NCI-H446 treated with DMSO at 0.1 percent for 48 hours (cell line): ENCODE results near the gene ADAMTS9.

Experiments
- DNase-seq: peaks from one replicate; lab custom pipeline; 2025; lab: John Stamatoyannopoulos, UW

Gene ADAMTS9

DNA sequence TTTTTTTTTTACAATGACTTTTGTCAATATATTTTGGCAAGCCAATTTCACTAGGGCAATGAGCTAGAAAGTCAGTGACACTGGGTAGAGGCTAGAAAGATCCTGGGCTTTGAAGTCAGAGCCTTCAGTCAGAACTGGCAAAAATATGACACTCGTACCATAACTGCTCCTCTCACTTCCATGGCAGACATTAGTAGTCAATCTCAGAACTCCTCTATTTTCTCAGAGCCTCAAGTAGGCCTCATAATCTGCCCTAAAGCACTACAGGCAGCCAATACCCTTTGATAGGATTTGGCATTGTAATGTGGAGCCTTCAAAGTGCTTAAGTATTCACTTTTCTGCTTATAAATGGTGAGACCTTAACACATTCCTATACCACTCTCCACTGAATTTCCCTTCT, 67.8 kb downstream of the ADAMTS9 start:
- DNase-seq = no peak

DNA sequence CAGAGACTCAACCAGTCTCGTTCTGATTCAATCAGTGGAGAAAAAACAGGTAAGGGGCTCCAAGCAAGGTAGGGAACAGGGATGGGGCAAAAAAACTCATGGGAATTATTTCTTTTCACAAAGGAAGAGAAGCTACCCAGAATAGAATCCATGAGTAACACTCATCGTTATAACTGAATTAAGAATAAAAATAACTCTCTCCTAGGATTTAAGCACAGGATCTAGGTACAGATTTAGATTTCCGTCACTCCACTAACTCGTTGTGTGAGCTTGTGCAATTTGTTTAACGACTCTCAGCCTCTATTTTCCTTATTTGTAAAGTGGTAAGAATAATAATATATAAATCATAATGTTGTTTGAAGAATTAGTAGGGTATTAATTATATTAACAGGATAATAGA, 68.6 kb downstream of the ADAMTS9 start:
- no peak for DNase-seq

DNA sequence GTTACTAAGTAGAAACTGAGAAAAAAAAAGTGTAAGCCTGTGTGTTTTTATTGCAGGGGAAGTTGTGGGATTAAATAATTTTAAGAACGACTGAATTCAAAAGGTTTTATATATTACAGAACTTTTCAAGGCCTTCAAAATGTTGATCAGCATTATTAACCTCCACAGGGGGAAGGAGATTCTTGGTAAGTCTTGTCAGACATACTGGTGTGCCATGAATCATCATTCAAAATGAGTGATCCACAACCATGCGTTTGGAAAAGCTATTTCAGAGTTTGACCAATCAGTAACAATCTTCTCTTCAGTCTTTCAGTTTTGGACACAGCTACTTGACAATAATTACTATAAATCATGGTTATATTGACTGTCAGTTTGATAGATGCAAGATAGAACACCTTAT, 70.2 kb downstream of the ADAMTS9 start:
- no peak for DNase-seq

DNA sequence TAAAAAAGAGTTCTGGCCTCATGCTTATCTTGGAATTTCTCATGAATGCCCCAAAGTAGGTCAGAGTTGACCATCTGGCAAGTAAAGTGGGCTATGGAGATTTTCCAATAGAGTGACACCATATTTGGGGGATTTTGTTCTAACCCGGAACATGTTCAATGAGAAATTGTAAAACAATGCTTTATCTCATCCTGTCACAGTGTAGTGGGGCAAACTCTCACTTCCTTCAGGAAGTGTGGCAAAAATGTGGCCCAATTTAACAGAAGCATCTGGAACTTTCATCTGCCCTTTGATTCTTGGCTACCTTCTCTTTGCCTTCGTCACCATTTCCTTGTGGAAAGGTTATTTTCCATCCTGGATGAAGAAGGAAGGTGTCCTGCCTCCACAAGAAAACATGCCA, 70.8 kb downstream of the ADAMTS9 start:
- no peak for DNase-seq

DNA sequence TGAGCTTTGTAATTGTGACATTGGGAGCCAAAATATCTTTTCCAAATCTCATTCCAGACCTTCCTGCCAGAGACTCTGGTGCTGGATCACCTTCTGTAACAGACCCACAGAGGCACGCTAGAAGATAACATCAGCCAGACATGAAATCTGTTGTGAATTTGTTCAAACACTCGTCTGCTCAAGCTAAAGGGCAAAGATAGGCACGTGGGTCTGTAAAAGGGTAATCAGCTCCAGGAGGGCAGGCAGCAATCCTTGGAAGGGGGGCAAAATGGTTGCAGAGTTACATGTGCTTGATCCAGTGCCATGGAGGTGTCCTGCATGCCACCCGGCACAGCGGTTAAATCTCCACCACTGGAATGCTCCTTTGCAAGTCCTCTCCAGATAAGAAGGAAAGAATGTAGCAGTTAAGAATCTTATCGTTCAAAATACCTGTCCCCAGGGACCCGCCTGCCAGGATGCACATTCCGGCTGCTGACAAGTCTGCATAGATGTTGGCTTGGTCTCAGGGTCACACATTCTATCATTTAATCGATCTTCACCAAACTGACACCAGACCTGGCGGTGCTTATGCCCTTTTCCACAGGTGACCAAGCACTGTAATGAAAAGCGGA, 74.8 kb downstream of the ADAMTS9 start:
- DNase-seq = no peak

DNA sequence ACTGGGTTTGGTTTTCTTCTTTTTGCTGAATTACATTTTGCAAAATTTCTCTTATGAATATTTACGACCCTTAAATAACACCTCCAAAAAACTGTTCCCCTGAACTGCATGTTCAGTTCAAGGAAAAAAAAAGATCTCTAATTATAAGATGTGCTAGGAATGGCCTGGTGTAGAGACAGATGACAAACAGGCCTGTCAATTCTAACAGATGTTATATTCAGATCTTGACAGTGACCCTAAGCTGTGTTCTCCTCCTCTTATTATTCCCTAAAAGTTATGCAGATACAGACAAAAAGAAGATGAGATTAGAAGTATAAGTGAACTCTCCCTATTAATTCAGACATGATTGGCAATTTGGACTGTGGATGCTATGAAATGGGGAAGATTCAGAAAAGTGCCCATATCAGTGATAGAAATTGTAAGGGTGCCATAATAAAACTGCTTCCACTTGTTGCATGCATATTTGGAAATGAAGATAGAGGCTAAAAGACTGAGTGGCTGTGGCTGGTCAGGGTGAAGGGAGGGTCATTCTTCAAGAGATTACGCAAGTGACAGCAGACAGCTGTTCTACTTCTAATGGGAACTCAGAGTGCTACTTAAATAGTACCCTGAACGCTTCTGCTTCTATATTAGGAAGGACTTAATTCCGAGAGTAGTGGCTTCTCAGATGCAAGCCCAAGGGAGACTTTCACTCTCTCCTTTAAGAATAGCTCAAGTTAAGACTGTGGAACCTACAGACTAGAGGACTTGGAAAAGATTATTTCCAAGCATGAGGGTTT, 75.5 kb downstream of the ADAMTS9 start:
- no peak for DNase-seq

DNA sequence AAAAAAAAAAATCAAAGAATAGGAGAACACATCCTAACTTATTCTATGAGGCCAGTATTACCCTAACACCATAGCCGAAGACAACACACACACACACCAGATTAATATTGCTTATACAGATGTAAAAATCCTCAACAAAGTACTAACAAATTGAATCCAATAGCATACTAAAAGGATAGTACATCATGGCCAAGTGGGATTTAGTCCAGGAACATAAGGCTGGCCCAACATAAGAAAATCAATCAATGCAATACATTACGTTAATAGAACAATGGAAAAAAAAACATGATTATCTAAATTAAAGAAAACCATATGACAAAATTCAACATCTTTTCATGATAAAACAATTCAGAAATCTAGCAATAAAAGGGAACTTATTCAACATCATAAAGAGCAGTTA, 79.1 kb downstream of the ADAMTS9 start:
- DNase-seq = no peak

DNA sequence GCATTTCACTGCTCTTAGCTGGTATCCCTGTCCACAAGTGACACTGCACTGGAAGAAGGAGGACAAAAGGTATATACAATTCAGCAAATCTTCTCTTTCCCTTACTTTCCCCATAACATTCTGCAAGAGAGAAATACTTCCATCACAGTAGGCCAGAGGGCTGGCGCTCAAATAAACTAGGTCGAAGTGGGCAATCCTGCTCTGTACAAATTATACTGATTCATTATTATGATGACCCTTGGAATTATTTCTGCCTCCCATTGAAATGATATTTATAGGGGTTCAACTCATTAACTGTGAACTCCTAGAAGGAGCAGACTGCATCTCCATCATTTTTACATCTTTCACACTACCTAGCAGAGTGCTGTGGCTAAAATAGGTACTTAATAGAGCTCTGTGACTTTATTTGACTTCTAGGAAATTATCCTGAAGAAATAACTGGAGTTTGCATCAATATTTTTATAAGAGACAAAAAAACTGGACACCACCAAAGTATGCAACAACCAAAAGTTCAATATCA, 80.7 kb downstream of the ADAMTS9 start:
- DNase-seq = no peak

DNA sequence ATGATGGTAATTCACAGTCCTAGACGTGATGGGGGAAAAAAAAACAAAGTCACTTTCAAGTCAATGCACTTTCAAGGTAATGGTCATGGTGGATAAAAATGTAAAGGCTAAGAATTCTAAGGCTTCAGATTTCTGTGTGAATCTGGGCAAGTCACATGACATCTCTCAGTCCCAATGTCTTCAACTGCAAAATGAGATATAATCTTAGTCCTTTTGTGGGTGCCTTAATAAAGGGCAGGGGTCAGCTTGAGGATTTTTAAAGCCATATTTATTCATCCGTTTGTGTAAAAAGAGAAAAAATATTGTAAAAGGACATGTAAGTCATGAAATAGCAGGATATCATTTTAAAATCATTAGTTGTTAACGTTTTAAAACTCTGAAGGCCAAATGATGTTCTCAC, 83.5 kb downstream of the ADAMTS9 start:
- DNase-seq = no peak

DNA sequence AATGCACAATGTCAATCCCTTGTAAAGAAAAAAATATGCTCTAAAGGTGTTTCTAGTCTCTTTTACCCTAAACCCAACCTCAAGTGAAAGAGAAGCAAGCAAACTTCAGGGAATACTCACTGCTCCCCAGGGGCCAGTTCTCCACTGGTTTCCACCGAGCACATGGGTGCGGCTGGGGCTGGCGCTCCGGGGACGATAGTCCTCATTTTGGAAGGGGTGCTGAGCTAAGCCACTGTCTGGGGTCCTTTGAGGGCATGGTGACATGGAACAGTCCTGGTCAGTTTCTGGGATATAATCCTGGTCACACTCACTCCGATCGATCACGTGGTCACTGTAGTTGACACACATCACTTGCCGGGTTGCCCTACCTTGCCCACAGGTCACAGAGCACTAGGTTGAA, 86.0 kb downstream of the ADAMTS9 start:
- DNase-seq = no peak

DNA sequence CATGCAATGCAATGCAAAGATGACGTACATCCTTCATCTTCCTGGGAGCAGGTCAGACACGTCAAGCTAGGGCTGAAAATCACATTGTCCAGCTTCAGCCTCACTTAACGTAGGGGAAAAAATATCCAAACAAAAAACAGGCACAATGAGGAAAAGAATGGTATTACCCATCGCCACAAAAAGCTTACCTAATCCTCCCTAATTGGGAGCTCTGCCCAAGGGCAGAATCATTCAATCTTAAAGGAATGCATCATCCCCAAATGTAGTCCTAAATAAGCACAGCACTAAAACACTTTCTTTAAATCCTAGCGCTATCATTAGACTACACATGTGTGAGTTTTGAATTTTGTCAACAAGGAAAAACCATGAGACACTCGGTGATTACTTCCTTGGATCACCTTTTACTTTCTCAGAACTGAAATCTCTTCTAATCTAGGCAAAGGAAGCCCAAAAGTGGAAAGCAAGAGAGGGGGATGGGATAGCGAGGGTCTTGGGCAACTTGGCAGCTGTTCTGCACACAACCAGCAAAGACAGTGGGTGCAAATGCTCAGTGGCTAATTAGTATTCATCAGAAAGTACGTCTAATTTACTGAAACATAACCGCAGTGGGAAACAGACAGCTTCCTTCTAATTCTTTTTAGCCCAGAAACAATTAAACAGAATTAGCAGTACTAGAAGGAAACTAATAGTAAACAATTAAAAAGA, 87.4 kb downstream of the ADAMTS9 start:
- no peak for DNase-seq

DNA sequence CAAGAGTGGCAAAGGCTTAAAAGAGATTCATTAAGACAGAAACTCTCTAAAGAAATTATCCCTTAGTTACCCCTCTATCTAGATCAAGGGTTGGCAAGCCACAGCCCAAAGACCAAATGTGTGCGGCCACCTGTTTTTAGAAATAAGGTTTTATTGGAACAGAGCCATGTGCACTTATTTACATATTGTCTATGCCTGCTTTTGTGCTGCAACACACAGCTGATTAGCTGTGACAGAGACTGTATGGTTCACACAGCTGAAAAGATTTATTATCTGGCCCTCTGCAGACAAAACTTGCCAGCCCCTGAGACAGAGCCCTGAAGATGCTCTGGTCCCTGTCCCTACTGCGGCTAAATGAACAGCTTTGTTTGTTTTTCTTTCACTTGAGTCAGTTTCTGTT, 88.1 kb downstream of the ADAMTS9 start:
- no peak for DNase-seq

DNA sequence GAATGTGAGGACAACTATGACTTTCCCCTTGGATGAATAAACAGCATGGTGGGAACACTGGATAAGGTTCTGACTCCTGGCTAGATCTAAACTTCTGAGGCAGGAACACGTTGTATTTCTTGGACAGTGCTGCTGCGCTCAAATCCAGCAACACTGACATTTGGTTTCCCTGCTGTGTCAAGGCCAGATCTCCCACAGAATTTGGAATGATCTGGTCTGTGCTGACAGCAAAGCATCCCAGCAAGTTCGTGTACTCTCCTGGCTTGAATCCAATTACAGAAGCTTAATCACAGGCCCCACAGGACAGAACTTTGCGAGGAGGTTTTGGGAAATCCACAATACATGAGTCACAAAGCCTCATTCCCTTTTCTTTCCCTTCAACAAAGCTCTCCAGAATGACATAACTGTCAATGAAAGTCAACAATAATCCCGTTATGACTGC, 92.5 kb downstream of the ADAMTS9 start:
- DNase-seq = no peak

DNA sequence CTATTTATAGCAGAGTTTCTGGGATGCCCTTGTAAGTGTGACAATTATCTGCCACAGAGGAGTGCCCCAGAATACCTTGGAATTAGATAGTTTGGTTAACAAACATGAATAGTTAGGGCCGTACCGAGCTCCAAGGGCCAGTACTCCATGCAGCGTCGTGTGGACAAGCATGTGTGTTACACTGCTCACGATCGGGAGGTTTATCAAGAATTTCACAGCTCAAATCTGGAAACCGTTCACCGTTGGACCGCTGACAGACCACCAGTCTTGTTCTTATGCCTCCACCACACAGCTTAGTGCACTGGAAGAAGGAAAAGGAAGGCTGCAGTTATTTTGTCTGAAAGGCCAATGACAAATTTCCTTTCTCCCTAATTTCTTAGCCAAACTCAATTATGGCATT, 93.7 kb downstream of the ADAMTS9 start:
- DNase-seq = no peak

DNA sequence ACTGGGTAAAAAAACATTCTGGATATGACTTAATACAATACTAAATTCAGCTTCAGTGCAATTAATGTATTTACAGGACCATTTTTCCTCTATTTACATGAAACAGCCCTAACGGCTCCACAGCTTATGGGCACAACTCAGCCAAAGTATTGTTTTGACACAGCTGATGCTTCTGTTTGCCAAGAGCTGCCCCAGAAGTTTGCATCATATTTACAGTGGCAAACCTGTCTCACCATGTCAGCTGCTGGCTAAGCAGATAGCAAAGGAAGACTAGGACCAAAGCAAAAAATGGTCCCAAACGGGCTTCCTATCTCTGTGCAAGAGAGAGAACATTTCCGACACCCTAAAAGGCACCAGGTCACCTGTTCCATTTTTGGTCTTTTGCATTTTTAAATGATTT, 94.5 kb downstream of the ADAMTS9 start:
- DNase-seq = no peak

DNA sequence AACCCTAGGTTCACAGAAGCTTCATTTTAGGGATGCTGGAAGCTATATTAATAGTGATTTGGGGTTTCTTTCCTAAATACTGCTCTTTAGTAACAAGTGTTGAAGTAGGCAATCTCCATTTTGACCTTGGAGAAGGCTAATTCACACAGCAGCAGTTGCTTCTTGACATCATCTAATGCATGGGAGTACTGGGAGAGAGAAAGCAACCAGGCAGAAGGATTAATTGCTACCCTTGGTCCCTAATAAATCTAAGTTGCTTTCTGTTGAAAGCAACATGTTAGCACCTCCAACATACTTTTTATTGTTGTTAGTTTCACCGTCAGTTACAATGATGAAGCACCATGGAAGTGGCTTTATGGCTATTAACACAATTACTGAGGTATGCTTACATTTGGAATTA, 96.2 kb downstream of the ADAMTS9 start:
- DNase-seq = no peak

DNA sequence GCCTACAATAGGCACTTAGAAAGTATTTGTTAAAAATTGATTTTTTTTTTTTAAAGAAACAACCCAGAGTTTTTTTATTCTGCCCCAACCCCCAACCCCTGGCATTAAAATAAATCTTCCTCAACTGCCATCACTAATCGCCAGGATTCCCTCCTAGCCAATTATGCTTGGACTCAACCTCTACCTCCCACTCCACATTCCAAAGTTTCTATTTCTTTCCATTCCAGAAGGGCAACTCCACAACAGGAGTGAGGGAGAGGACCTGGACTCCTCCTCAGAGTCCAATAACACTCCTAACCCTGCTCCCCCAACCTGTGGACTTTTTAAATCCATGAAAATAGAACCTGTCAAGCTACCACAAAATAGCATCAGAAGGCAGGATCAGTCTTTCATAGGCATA, 99.4 kb downstream of the ADAMTS9 start:
- DNase-seq = no peak

DNA sequence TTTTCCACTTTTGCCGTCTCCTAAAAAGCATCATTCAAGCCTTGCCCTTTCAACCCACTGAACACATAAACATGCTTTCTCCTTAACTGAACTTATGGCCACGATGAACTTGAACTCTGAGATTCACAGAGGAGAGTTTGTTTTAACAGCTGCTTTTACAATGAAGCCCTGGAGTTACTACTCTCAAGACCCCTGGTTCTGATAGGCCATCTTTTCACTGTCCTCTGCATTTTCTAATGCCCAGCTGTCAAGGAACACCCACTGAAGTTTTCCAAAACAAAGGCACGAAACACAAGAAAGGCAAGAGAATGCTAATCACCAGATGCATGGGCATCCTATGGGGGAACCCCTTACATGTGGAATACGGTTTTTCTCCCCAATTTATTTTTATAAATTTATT, 100.8 kb downstream of the ADAMTS9 start:
- DNase-seq = no peak

DNA sequence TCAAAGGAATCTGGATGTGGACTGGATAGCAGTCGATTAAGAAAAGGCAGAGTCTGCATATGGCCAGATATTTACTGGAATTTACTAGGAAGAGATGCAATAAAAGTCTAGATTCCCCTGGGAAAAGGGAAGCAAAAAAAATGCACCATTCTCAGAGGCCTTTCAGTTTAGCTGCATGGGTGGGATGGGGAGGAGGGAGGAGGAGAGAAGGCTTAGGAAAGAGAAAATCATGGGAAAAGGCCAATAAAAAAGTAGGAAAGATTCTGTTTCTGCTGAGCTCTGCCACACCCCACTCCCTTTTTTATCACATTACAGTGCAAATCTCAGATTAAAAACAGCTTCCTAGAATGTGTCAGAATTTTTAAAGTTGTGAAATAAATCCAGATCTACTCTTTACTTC, 103.6 kb downstream of the ADAMTS9 start:
- DNase-seq = no peak

DNA sequence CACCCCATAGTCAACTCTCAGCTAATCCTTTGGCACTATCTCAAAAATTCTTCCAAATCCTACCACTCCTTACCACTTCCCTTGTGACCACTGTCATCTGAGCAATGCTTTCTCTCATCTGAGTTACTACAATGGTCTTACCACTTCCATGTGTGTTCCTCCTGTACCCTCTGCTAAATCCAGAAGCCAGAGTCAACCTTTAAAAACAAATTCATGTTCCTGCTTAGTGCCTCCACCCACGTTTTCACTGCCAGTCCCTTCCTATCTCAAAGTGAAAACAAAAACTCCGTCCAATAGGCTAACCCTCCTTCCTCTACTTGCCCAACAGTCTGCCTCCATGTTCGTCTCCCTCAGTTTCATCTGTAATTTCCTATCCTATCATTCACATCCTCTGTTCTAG, 109.0 kb downstream of the ADAMTS9 start:
- no peak for DNase-seq

DNA sequence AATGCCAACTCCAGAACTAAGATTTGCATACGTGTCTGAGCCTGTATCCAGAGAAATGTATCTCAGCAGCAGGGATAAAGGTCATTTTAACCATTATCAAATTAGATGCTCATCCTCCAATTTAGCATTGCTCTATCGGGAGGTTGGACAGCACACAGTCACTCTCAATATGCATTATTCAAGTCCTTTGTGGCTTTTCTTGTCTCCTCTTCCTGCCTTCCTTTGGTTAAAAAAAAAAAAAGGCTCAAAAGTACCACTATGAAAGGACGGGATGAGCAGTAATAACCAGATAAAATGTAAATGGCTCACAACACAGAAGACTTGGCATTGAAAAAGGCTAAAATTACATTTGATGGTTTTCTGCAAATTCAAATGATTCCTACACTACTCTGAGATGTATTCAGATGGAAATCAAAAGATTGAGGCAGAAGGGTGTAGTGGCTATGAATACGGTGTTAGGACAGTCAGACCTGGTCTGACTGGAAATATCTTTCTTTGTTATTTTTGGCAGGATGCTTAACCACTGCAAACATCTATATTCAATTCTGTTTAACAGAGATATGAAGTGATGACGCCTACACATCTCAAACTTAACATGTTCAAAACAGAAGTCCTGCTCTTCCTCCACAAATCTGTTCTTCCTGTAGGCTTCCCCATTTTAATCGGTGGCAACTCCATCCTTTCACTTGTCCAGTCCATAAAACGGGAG, 109.6 kb downstream of the ADAMTS9 start:
- DNase-seq = no peak

DNA sequence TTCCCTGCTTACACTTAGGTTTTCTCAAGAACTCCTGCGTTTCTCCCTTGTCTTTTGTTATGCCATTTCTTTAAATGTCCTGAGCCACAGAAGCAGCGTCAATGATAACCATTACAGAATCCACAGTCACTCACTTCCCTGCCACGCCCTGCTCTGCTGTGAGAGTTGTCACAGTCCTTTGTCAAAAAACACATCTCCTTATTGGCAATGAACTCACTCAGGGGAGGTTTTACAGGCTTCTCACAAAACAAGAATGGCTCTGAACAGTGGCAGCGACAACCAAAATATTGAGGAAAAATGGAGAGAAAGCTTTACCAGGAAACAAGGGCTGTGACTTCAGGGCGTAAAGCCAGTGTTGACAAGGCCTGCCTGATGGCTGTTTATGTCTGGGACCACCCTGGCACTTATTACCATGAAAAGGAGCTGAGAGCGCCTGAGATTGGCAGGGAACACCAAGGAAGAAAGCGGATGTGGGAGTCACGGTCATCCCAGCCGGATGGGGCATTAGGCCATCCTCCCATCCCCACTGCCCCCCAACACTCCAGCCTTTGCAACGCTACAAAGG, 111.5 kb downstream of the ADAMTS9 start:
- no peak for DNase-seq
